Small intestine (tissue), 7 donors: Measurements from ENCODE around the gene SPRR2B. TPM values are rescaled to one million over a fixed set of nuclear protein-coding genes. Genes with fewer than 3 reads are reported as not detected.
A peak's percentile ranks its signal among the peaks of the same experiment; 100 is the strongest.
"Not testable (repeated sequence)": the region's sequence is repeated elsewhere in the genome, so short reads cannot be mapped to it uniquely, and the experiment has no call there.

Experiments
- DNase-seq, 2 donors: peaks; one replicate each; pipeline versions ENCODE4 v3.0.0 to v3.0.0-alpha.2; 2013
- FAIRE-seq: peaks from 2 replicates; lab custom pipeline; 2012; peaks lifted over from hg19 to GRCh38; lab: Jason Lieb, UNC
- H3K27ac ChIP-seq, 3 donors: one replicate each; pipeline ENCODE4 v1.5.1; 2013; ENCODE audit warnings: low read length in 2 of 3, mild to moderate bottlenecking in 2 of 3, control low read depth in 1 of 3, inconsistent platforms in 1 of 3, low read depth in 1 of 3, moderate library complexity in 1 of 3
- H3K27me3 ChIP-seq, 3 donors: one replicate each; pipeline ENCODE4 v1.6.1; 2013; ENCODE audit warnings: low read length in 3 of 3, inconsistent platforms in 1 of 3; ENCODE audit not compliant: control insufficient read depth in 3 of 3, insufficient read depth in 3 of 3
- H3K36me3 ChIP-seq, 3 donors: one replicate each; pipeline ENCODE4 v1.6.1; 2013; ENCODE audit warnings: low read length in 3 of 3, inconsistent platforms in 1 of 3, low read depth in 1 of 3, mild to moderate bottlenecking in 1 of 3, moderate library complexity in 1 of 3; ENCODE audit not compliant: control insufficient read depth in 3 of 3, insufficient read depth in 2 of 3
- H3K4me1 ChIP-seq, 3 donors: one replicate each; pipeline ENCODE4 v1.6.1; 2013; ENCODE audit warnings: low read length in 2 of 3, inconsistent platforms in 1 of 3, low read depth in 1 of 3, mild to moderate bottlenecking in 1 of 3, moderate library complexity in 1 of 3; ENCODE audit not compliant: control insufficient read depth in 3 of 3, insufficient read depth in 2 of 3
- H3K4me3 ChIP-seq, 3 donors: one replicate each; pipeline ENCODE4 v1.5.1; 2013; ENCODE audit warnings: low read length in 3 of 3, control low read depth in 1 of 3, inconsistent platforms in 1 of 3, low read depth in 1 of 3, mild to moderate bottlenecking in 1 of 3, moderate library complexity in 1 of 3
- H3K9me3 ChIP-seq, 2 donors: one replicate each; pipeline ENCODE4 v1.6.1; 2013; ENCODE audit warnings: low read depth in 1 of 2, low read length in 1 of 2; ENCODE audit not compliant: control insufficient read depth in 2 of 2, insufficient read depth in 1 of 2
- WGBS, 3 donors: extraction: QIAGEN DNeasy Blood & Tissue Kit; methylation state at CpG; one replicate each; pipeline ENCODE4 v1.1.7; 2013; 5-methylcytosine and 5-hydroxymethylcytosine counted together
- polyA plus RNA-seq, 4 donors: library from polyadenylated mRNA; stranded (reverse) in 3 of 4; unstranded in 1 of 4; fragments of 200-250 nt in 3 of 4; fragments of 120-200 nt in 1 of 4; gene quantifications; one replicate each; pipeline versions ENCODE4 v1.2.1 to v1.2.3, GENCODE V29; 2013
- donor health status: healthy with polysubstance abuse.
- donor health status: control.
- donor health status: control.
- donor health status: Bipolar disorder and iron deficiency.
- donor health status: healthy.

The SPRR2B gene
- polyA plus RNA-seq, 4 donors: not detected

DNA sequence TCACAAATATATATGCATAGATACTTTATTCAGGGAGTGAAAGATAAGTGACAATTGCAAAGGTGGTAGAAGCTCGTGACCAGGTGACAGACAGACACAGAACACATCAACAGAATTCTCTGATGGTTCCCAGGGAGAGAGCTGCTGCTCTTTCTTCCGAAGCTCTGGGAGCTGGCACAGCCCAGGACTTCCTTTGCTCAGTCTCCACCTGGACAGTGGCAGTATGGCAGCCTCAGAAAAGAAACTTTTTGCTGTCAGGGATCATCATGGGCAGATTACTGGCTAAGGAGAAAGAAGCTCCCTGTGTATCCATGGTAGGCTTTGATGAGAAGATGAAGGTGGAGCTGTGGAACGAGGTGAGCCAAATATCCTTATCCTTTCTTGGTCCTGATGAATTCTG lies 15.3 kb downstream of the SPRR2B start:
- not testable (repeated sequence) for H3K9me3 ChIP-seq, H3K36me3 ChIP-seq, FAIRE-seq, DNase-seq, H3K27ac ChIP-seq, H3K4me1 ChIP-seq, H3K4me3 ChIP-seq, H3K27me3 ChIP-seq
- 30 to 52% (median 36%) methylated on average over 3 of the region's 3 CpGs for WGBS, 3 donors

DNA sequence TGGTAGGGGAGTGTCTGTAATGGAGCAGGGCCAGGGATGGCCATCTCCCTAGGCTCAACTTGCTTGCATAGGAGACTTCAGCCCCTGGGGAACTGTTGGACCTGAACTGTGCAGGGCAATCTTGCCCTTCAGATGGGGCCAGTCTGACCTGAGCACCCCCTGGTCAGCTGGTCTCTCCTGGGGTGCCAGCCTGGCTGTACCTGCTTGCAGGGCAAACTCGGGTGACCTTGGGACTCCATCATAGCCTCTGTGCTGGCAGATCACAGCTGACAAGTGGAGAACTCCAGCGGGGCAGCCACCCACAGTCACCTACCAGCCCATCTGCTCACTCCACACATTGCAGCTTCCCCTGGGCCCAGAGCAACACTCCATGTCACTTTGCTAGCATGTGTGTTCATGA lies 22.2 kb downstream of the SPRR2B start:
- 72 to 94% (median 82%) methylated on average over 2 of the region's 2 CpGs for WGBS, 3 donors
- H3K4me1 ChIP-seq: no peaks in the 10 kb centered on the region
- H3K27ac ChIP-seq: no peak overlapping the region
- FAIRE-seq (no peak), DNase-seq (no peak)
- H3K4me3 ChIP-seq: no peak overlapping the region
- H3K27me3 ChIP-seq: peaks cover 0 to 4% (median 0%) of the 10 kb centered on the region in 3 donors
- no peaks in the 10 kb centered on the region for H3K9me3 ChIP-seq
- H3K36me3 ChIP-seq: no peaks in the 10 kb centered on the region

DNA sequence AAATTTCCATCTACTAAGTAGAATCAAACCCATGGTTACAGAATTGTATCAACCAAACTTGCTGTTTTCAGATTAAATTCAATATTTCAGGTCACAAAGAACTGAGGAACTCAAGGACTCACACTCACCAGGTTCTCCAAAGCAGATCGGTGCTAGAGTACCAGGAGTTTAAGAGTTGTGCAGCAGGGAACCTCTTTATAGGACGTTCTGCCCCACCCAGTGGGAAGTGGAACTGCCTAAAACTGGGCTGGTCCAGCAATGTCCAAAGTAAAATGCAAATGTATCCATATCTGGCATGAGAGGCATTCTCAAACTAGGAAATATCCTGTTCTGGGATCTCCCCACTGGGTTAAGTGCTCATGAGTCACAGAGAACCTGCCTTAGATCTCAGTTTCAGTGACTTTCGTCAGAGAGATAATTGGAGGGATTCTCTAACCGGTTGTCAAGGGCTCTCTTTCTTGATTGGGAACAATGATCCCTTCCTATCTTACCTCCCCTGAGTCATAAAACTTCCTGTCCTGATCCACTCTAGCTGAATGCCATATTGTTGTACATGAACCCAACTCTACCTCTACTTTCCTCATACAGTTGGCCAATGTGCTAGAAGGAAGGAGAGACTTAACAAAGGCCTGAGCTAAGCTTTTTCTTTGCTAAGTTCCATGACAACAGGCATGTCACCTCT lies 30.3 kb downstream of the SPRR2B start, which contains the start of gene SPRR2D:
SPRR2D (minus strand) TSS at position 171 of the 682 bp plus-strand sequence. CDS start 774 bp downstream, outside the sequence.
- no peak within 1 kb of the TSS for H3K27ac ChIP-seq
- FAIRE-seq: no peak
- WGBS, 3 donors: 60 to 66% (median 60%) methylated on average over 4 of the region's 4 CpGs

DNA sequence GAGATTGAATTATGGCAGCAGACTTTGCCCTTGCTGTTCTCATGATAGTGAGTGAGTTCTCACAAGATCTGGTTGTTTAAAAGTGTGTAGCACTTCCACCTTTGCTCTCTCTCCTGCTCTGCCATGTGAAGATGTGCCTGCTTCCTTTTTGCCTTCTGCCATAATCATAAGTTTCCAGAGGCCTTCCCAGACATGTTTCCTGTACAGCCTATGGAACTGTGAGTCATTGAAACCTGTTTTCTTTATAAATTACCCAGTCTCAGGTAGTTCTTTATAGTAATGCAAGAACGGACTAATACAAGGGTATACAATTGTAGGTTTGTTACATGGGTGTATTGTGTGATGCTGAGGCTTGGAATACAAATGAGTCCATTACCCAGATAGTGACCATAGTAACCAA lies 36.2 kb downstream of the SPRR2B start:
- peak in 1 of 2 donors; percentile 2 for DNase-seq
- WGBS, 3 donors: 69 to 70% (median 69%) methylated on average over 1 of the region's 1 CpG
- FAIRE-seq: no peak

More for the DNA sequence above, 30.3 kb downstream of the SPRR2B start, which contains the start of gene SPRR2D:
- Histone ChIP-seq H3K27me3 (no peaks in the 10 kb centered on the region), H3K4me1 (no peaks in the 10 kb centered on the region), H3K36me3 (no peaks in the 10 kb centered on the region), H3K4me3 (no peak within 1 kb of the TSS), H3K9me3 (no peaks in the 10 kb centered on the region)
- DNase-seq: no peak

DNA sequence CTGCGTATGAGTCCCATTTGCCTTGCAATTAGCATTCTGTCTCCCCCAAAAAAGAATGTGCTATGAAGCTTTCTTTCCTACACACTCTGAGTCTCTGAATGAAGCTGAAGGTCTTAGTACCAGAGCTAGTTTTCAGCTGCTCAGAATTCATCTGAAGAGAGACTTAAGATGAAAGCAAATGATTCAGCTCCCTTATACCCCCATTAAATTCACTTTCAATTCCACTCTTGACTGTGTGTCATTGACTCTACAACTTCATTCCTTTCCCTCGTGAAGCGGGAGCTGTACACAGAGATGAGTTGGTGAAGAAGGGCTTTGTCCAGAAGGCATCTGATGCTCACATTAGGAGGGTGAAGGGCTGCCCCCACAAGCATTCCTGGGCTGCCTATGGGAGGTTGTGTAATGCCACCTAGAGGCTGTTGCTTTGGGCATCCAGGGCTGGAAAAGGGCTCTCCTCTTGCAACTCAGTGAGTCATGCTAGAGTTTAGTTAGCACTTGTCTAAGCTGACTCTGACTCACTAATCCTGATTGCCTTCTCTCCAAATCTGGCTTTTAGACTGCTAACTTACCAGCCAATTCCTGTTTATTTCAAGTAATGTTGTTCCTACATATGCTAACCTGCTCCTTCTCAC lies 38.6 kb downstream of the SPRR2B start:
- H3K9me3 ChIP-seq: no peaks in the 10 kb centered on the region
- DNase-seq: peak in 1 of 2 donors; percentile 6
- H3K4me1 ChIP-seq: no peaks in the 10 kb centered on the region
- H3K36me3 ChIP-seq: no peaks in the 10 kb centered on the region
- H3K27me3 ChIP-seq: no peaks in the 10 kb centered on the region
- no peak overlapping the region for H3K4me3 ChIP-seq
- FAIRE-seq: no peak
- 35 to 52% (median 49%) methylated on average over 3 of the region's 3 CpGs for WGBS, 3 donors
- H3K27ac ChIP-seq: no peak overlapping the region

More for the DNA sequence above, 36.2 kb downstream of the SPRR2B start:
- Histone ChIP-seq H3K9me3 (no peaks in the 10 kb centered on the region), H3K4me1 (no peaks in the 10 kb centered on the region), H3K27ac (no peak overlapping the region), H3K36me3 (no peaks in the 10 kb centered on the region), H3K27me3 (no peaks in the 10 kb centered on the region), H3K4me3 (no peak overlapping the region)

DNA sequence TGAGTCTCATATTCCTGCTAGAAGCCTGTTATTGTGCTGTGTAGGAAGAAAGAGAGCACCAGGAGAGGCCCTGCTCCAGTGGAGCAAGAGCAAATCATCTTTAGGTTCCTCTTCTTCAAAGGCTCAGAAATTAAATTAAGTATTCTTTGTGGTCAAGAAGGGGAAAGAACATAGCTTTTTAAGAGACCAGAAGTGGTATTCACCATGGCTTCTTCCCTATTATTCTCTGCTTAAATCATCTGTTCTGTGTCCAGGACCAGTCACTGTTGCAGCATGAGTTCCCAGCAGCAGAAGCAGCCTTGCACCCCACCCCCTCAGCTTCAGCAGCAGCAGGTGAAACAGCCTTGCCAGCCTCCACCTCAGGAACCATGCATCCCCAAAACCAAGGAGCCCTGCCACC lies 39.3 kb downstream of the SPRR2B start:
- FAIRE-seq: no peak
- no peaks in the 10 kb centered on the region for H3K27me3 ChIP-seq
- H3K27ac ChIP-seq: no peak overlapping the region
- no peaks in the 10 kb centered on the region for H3K4me1 ChIP-seq
- no peaks in the 10 kb centered on the region for H3K9me3 ChIP-seq
- no peak overlapping the region for H3K4me3 ChIP-seq
- no peak for DNase-seq
- H3K36me3 ChIP-seq: no peaks in the 10 kb centered on the region

DNA sequence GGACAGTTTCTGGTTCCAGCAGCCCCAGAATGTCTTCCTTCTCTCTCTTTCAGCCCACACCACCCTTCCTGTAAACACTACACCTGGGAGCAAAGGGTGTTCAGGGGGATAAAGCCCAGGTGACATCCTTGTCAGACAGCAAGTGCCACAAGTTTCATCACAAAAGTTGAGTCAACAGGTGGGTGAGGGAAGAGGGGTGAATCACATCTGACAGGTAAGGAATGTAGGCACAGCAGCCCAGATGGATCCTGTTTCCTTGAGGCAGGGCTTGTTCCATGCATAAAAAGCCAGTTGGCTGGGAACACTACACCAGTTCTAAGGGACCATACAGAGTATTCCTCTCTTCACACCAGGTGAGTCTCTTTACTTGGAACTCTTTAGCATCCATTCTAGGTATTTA lies 40.5 kb downstream of the SPRR2B start, which contains the start of gene SPRR1B:
SPRR1B (plus strand) TSS at position 309 of the 400 bp plus-strand sequence. CDS start 1,143 bp downstream, outside the sequence.
- Histone ChIP-seq H3K9me3 (no peaks in the 10 kb centered on the region), H3K27me3 (no peaks in the 10 kb centered on the region), H3K4me1 (no peaks in the 10 kb centered on the region), H3K4me3 (no peak within 1 kb of the TSS), H3K36me3 (no peaks in the 10 kb centered on the region), H3K27ac (no peak within 1 kb of the TSS)
- DNase-seq: no peak
- FAIRE-seq: no peak

DNA sequence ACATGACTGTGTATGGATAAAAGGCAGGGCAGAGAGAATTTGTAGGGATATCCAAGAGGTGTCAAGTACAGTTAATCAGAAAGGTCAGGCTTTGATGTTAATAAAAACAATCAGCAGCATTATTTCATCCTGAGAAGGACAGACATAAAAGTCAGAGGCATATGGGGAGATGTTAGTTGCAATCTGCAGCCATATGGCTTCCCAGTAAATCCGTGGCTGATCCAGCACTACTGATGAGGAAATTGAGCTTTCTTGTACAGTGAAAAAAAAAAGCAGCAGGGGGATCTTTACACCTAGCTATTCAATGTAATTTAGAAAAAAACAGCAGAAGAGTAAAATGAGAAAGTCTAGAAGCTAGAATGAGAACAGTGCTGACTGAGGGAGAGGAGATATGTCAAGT lies 42.6 kb downstream of the SPRR2B start:
- DNase-seq: no peak
- no peaks in the 10 kb centered on the region for H3K27me3 ChIP-seq
- no peaks in the 10 kb centered on the region for H3K9me3 ChIP-seq
- 59 to 92% (median 68%) methylated on average over 1 of the region's 1 CpG for WGBS, 3 donors
- H3K4me1 ChIP-seq: no peaks in the 10 kb centered on the region
- FAIRE-seq: no peak
- no peak overlapping the region for H3K4me3 ChIP-seq
- no peaks in the 10 kb centered on the region for H3K36me3 ChIP-seq
- no peak overlapping the region for H3K27ac ChIP-seq
